C4-2B (cell line): ENCODE measurements around the gene PIP5KL1.

Experiments used
- H3K27ac ChIP-seq: fragments of 450-650 bp; 2 replicates; pipeline ENCODE4 v1.5.1; 2017
- CTCF ChIP-seq: fragments of 450-650 bp; conservative IDR thresholded peaks from 2 replicates; pipeline ENCODE4 v1.5.1; 2017; ENCODE audit warnings: mild to moderate bottlenecking
- ZFX ChIP-seq: fragments of 450-650 bp; IDR thresholded peaks from 2 replicates; pipeline ENCODE4 v1.6.1; 2017

Gene PIP5KL1

GRCh38 chr9:127897193-127897692 is 33.3 kb downstream of the PIP5KL1 start:
- no peak for TF ChIP-seq ZFX
- no peak for TF ChIP-seq CTCF
- 0 out of 2 replicates have a peak overlapping the region, but pooled peaks have one; percentile 5 for H3K27ac ChIP-seq

- 0 out of 2 replicates have a peak overlapping the region, but pooled peaks have one; percentile 5 for H3K27ac ChIP-seq
- TF ChIP-seq CTCF (no peak), ZFX (no peak)
Measured at GRCh38 chr9:127896395-127897192, 34.0 kb downstream of the PIP5KL1 start.

GRCh38 chr9:127895811-127896210 is 34.8 kb downstream of the PIP5KL1 start:
- TF ChIP-seq ZFX, result no peak
- no peak for TF ChIP-seq CTCF
- H3K27ac ChIP-seq, result no peak overlapping the region

GRCh38 chr9:127893392-127893791 is 37.2 kb downstream of the PIP5KL1 start:
- TF ChIP-seq CTCF (no peak), ZFX (no peak)

GRCh38 chr9:127892831-127893230 is 37.7 kb downstream of the PIP5KL1 start:
- TF ChIP-seq ZFX, result no peak
- no peak overlapping the region for H3K27ac ChIP-seq

More at GRCh38 chr9:127893392-127893791, 37.2 kb downstream of the PIP5KL1 start:
- H3K27ac ChIP-seq, result no peak overlapping the region

GRCh38 chr9:127890053-127890452 is 40.5 kb downstream of the PIP5KL1 start:
- no peak for TF ChIP-seq CTCF
- TF ChIP-seq ZFX, result no peak
- H3K27ac ChIP-seq, result no peak overlapping the region

- no peak overlapping the region for H3K27ac ChIP-seq
- TF ChIP-seq ZFX, result no peak
- TF ChIP-seq CTCF, result no peak
Measured at GRCh38 chr9:127887792-127888191, 42.8 kb downstream of the PIP5KL1 start.
